NCI-H774 (cell line): ENCODE measurements around the gene C1QL2.

Experiments used
- DNase-seq: peaks from one replicate; lab custom pipeline; 2025; lab: John Stamatoyannopoulos, UW

The C1QL2 gene

DNA sequence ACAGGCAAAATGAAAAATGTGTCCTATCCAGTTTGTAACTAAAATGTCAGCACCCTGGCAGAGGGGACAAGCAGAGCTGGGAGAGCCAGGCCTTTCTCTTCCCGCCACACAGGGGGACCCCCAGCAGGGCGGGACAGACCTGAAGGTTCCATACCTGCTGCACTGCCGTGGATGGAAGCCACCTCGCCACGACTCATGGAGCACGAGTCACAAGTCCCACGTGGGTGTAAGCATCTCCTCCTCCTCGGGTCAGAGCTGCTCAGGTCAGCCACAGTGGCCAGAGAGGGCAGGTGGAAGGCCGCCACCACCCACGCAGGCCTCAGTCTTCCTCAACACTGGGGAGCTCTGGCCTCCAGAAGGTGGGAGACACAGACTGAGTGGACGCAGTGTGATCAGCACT lies 21.0 kb downstream of the C1QL2 start:
- no peak for DNase-seq

DNA sequence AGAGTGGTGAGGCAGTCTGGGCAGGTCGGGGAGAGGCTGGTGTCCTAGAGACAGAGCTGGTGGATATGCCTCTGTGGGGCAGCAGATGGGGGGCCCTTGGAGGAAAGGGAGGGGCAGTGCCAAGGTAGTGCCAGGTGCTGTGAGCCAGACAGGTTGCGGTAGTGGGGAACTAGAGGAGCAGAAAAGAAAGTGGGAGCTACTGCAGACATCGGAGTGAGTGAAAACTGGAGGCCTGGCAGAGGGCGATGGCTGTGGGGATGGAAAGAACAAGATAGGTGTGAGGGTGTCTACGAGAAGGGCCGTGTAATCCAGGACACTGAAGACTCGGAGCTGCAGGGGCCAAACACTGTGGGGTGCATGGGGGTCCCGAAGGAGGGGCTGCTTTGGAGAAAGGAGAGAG lies 21.7 kb downstream of the C1QL2 start:
- DNase-seq = no peak

DNA sequence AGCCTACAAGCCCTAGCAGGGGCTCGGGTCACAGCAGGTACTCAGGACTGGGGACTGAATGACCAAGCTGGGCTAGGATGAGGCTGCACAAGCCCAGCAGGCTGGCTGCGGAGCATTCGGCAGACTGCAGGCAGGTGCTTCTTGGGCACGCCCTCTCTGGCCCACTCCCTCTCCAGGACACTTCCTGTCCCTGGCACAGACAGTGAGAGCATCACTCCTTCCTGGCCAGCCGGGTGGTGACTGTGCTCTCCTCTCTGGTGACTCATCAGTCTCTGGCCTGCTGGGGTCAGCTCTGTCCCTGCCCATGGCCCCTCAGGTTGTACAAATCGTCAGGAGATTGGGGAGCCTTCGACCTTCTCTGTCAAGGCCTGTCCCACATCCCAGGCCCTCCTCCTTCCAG lies 22.5 kb downstream of the C1QL2 start:
- DNase-seq = no peak

GRCh38 chr2:119134775-119135174 lies 23.8 kb downstream of the C1QL2 start:
- no peak for DNase-seq

GRCh38 chr2:119126650-119127049 lies 31.9 kb downstream of the C1QL2 start:
- no peak for DNase-seq

GRCh38 chr2:119123389-119123788 lies 35.2 kb downstream of the C1QL2 start:
- DNase-seq = no peak

DNA sequence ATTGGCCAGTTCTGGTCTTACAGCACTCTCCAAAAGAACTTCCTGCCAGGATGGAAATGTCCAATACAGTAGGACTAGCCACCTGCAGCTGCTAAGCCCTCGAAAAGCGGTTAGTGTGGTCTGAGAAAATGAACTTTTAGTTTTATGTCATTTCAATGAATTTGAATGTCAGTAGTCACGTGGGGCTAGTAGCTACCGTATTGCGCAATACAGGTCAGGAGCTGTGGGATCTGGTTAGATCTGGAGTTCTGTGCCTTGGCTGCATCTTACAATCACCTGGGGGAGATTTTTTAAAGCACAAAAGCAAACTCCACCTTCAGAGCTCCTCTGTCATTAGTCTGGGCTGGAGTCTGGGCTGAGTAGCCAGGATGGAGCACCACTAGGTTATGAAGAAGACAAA lies 35.9 kb downstream of the C1QL2 start:
- no peak for DNase-seq

GRCh38 chr2:119119999-119120756 lies 38.4 kb downstream of the C1QL2 start:
- no peak for DNase-seq

DNA sequence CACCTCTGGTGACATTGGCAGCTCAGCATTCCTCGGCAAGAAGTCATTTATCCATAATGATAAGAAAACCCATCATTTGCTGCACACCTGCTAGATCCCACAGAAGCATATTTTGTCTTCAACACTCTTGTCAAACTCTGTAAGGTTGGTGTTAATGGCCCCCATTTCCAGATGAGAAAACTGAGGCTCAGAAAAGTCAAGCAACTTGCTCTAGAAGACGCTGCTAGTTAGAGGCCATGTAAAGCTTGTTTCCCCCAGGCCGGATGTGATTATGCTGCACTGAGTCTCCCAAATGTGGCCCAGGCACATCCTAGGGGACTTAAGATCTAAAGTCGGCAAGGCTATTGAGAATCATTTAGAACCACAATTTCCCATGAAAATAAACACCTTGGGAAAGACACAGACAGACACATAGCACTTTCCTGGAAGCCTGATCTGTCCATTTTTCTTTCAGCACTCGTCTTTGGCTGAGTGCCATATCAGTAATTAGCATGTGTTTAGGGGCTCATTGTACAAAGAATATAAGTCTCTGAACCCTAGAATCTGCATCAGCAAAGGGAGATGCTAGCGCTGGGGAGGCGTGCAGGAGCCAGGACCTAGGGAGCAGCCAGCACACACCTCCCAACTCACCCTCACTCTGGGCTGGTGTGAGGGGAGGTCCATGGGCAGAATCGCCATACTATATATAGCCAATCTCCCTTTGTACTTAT lies 39.3 kb downstream of the C1QL2 start:
- DNase-seq = no peak

GRCh38 chr2:119117891-119118882 lies 40.4 kb downstream of the C1QL2 start:
- DNase-seq = no peak

GRCh38 chr2:119117408-119117807 lies 41.1 kb downstream of the C1QL2 start:
- no peak for DNase-seq

GRCh38 chr2:119116411-119117295 lies 41.9 kb downstream of the C1QL2 start:
- no peak for DNase-seq

- DNase-seq = no peak
Observed at GRCh38 chr2:119114266-119114665, 44.3 kb downstream of the C1QL2 start.

DNA sequence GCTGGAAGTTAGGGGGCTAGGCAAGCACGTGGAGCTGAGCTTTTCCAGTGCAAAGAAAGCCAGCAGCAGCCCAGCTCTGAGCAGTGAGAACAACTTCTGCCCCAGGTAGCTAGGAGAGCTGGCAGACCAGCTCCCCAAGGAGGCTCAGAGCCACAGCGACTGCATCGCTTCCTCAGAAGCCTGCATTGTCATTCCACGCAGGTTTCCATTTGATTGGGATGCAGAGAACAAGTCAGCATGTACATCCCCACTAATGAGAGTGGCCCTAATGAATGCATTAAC lies 45.1 kb downstream of the C1QL2 start:
- DNase-seq = no peak

- DNase-seq = no peak
Observed at GRCh38 chr2:119112770-119113488, 45.6 kb downstream of the C1QL2 start.

- no peak for DNase-seq
Observed at GRCh38 chr2:119112230-119112629, 46.3 kb downstream of the C1QL2 start.

GRCh38 chr2:119111115-119111975 lies 47.2 kb downstream of the C1QL2 start:
- DNase-seq = no peak

DNA sequence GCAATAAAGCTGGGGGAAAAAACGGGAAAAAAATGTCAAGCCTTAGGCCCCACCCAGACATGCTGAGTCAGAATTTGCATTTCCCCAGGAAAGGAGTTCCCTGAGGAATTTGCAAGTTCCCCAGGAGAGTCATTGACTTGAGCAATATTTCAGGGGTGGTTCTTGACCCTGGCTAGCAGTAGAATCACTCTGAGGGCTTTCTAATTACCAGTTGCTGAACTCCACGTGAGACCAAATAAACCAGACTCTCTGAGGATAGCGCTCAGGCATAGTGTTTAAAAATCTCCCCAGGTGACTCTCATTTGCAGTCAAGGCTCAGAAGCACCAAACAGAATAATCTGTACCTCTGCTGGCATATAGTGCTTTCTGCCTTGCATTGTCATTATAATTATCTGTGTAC lies 48.7 kb downstream of the C1QL2 start:
- no peak for DNase-seq

GRCh38 chr2:119108186-119108585 lies 50.4 kb downstream of the C1QL2 start:
- no peak for DNase-seq

DNA sequence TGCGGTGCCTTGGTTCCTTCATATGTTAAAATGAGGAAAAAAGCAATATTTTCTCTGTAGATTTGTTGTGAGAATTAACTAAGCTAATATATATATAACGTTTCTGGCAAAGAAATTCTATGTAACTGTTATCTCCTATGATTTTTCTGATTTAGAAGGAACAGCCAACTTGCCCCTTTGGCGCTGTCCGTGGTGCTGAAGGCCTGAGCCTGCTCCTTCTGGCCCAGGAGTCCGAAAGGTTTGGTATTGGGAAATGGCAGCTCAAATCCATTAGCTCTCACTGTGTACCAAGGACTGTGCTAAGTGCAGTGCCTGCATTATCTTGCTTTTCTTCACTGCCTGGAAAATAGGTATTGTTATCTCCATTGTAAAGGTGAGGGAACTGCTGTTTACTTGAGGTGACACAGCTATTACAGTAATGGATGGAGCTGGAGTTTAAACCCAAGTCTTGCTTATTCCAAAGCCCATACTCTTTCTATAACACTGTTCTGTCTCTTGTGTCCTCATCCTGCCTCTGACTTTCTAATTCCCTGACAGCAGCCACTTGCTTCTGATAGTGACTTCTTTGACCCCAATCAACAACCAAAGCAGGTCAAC lies 52.2 kb downstream of the C1QL2 start:
- DNase-seq = no peak
